Sciatic nerve (tissue), 2 donors: ENCODE data around the gene LCN10. TPM values are rescaled to one million over a fixed set of nuclear protein-coding genes. Genes with fewer than 3 reads are reported as not detected.

Experiments used
- ATAC-seq: fragments of 200-7000 bp; cut with Tn5 transposase; one replicate; pipeline ENCODE4 v1.9.1; 2020; ENCODE audit warnings: mild to moderate bottlenecking, moderate library complexity
- DNase-seq: peaks from one replicate; pipeline ENCODE4 v3.0.0-alpha.2; 2020; ENCODE audit warnings: low spot score
- intact Hi-C: fragments of 100-400 bp; cut with DNase I; formaldehyde crosslinking; loops from one replicate; pipeline ENCODE4 v1.14.2; 2022
- microRNA-seq: library from miRNA; unstranded; fragments of <30 nt; microRNA quantifications from one replicate; pipeline ENCODE4 v1.2.0, GENCODE V29; 2020
- total RNA-seq: library from RNA; stranded (reverse); fragmentation: NEBNext Ultra II Directional; extraction: Animal tissue kit (Norgen Biotek cat#: 25700); gene quantifications from one replicate; pipeline ENCODE4 v1.2.1, GENCODE V29; 2021
- donor health status: DM: no; HTN: no; CAD: no.
- donor health status: DM: no; HTN: no; CAD: no.

Gene LCN10
- total RNA-seq, 1 donor from 2014 or later = 5.5 TPM

DNA sequence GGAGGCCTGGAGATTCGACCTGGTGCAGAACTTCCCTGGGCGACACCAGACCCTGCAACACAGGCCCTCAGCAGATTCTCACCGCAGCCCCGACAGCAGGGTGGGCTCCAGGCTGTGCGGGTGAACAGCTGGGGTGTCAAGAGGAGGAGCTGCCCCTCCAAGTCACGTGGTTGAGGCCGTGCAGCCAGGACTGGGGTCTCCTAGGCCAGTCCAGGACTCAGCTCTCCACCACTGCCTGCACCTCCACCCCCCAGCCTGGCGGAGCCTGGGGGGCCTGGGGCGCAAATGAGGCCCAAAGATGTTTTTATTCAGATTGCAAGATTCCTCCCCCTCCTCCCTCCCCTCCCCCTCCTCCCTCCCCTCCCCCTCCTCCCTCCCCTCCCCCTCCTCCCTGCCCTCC is 46.2 kb downstream of the LCN10 start:
- intact Hi-C loops = no loop called here
- no peak for DNase-seq
- no peak for ATAC-seq

DNA sequence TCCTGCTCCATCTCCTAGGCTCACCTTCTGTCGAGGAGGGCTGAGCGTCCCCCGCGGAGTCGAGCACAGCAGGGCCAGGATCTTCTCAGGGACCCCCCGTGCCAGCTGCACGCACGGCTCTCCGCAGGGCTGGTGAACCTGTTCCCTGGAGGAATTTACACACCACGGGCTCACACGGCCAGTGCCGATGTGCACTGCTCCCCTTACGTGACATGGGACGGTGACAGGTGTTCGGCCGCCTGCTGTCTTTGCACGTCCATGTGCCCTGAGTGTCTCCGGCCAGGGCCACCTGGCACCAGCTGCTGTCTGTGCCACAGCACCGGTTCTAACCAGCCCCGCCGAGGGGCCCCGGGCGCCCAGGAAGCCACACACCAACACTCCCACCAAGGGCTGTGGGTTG is 46.8 kb downstream of the LCN10 start:
- intact Hi-C loops = no loop called here
- ATAC-seq (no peak), DNase-seq (no peak)

DNA sequence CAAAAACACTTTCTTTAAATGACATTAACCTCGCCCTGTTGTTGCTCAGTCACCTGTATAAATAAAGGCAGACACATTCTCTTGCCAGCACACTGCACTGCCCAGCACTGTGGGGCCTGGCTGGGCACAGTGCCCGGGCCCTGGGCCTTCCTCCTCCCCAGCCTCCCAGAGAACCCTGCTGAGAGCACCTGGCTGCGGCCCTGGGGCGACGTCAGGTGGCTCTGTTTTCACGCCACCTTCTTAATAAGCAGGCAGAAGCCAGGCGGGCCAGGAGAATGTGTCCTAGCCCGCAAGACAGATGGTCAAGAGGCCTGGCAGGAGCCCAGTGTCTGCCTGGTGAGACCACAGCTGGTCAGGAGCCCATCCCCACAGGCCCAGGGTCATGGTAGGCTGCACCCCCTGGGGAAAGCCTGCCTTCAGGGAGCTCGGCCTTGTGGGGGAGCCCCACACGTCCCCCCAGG is 47.3 kb downstream of the LCN10 start:
- ATAC-seq (no peak), DNase-seq (no peak)
- intact Hi-C loops = no loop called here

- DNase-seq (no peak), ATAC-seq (no peak)
- intact Hi-C loops = no loop called here
Observed at GRCh38 chr9:136694872-136695247, 47.9 kb downstream of the LCN10 start.

GRCh38 chr9:136694163-136694871 is 48.4 kb downstream of the LCN10 start:
- intact Hi-C loops = no loop called here
- peak; percentile 81 for DNase-seq
- peak; percentile 67 for ATAC-seq

DNA sequence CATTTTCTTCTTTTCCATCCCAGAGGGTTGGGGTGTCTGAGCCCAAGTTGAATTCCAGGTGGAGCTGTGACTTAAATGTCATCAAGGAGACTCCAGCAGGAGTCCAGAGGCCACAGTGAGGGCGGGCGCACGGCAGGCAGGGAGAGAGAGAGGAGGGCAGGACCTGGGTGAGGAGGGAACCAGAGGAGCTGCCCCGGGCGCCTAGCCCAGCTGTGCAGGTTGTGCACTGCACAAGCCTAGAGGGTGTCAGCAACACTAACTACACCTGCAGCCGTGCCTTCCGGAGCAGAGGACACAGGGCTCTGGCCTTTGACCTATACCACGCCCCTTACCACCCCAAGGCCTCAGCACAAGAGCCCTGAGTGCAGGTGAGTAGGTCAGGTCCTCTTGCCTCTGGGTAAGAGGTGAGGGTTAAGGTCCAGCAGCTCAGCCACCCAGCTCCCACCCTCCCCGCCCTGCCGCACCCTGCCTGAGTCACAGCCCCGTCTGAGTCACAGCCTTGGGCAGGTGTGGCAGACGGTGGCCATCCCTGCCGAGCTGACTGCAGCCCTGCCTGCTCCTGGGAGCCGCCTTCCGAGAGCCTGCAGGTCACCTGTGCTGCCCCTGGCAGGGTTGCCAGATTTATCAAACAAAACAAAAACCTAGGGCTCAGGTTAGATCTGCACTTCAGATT is 49.1 kb downstream of the LCN10 start:
- DNase-seq = no peak
- ATAC-seq = no peak
- intact Hi-C loops = no loop called here

GRCh38 chr9:136693135-136693489 is 49.6 kb downstream of the LCN10 start:
- intact Hi-C loops = no loop called here
- ATAC-seq = no peak
- DNase-seq = no peak

DNA sequence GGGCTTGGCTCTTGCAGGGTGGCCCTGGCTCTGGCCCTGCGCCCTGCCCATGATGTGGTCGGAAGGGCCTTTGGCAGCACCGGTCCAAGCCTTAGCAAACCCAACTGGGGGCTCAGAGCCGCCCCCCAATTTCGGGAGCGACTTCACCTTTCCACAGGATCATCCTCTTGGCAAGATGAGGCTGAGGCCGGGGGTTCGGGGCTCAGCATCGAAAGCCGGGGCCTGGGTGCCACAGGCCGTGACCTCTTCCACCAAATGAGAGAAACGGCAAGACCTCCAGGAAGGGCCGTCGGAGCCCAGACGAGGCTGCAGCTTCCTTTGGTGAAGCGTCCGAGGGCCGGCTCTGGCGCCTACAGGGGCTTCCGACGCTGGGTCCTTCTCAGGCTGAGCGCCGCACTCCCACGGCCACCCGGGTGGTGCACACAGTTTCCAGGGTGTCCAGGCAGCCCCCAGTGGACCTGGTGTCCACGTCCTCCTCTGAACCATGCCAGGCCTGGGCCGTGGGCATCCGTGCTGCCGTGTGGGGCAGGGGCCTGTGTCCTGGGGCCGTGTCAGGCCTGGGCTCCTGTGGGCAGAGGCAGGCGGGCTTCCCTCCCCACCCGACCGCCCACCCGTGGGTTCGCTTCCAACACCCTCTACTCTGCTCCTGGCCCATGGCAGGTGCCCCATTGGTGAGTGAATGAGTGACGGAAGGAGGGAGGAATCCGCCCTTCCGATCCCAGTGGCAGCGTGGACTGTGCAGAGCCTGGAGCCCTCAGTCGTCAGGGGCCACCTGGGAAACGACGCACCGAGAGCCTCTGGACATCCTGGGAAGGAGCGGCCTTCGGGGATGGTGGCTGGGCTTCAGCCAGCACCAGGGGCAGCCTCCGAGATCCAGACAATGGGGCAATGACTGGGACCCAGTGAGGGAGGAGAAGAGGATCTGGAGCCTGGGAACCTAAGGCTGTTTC is 50.3 kb downstream of the LCN10 start:
- DNase-seq (no peak), ATAC-seq (no peak)
- intact Hi-C loops = no loop called here

GRCh38 chr9:136691316-136692184 is 51.2 kb downstream of the LCN10 start:
- DNase-seq = no peak
- no peak for ATAC-seq
- intact Hi-C loops = no loop called here

DNA sequence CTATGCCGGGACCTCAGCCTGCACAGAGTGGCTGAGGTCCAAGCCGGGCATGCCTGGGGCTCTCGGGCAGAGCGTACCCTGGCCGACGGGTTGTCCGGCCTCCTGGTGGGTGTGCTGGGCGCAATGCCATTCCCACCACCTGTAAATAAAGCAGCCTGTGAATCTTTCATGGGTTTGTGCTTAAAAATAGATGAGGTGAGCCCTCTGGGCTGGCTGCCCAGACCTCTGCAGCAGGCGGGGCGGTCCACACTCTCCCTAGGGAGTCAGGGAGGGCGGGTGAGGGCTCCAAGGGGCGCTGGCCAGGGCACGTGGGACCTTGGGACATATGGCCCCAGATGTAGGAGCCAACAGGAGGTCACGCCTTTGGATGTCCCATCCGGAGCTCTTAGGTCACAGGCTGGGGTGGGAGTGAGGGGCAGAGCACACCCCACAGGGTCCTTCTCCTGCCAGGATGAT is 51.9 kb downstream of the LCN10 start:
- no peak for ATAC-seq
- DNase-seq = no peak
- intact Hi-C loops = no loop called here

DNA sequence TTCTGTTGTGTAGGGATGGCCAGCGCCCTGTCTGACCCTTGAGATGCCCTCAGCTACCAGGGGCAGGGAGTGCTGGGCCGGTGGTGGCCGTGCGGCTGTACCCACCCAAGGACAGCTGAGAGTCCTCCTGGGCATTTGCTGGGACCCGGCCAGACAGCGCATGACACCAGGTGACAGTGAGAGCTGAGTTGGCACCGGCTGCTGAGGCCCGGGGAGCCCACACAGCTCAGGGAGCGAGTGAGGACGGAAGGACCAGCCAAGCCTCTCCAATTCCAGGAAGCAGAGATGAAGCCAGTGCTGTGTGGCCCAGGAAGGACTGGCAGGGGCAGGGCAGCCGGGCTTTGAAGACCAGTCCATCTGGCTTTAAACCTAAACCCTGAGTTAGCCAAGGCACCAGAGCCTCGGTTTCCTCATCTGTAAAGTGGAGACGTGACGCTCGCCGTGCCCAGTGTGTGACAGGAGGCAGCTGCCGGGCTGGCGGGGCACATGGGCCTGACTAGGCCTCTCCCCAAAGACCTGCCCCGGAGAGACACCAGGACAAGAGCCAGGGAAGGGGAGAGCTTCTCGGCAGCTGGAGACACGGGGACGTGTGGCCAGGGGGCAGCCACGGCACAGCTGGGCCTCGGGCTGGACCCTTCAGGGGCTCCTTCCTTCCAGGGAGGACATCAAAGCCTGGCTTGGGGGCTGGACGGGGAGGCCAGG is 52.5 kb downstream of the LCN10 start:
- DNase-seq (no peak), ATAC-seq (no peak)
- intact Hi-C loops = no loop called here

DNA sequence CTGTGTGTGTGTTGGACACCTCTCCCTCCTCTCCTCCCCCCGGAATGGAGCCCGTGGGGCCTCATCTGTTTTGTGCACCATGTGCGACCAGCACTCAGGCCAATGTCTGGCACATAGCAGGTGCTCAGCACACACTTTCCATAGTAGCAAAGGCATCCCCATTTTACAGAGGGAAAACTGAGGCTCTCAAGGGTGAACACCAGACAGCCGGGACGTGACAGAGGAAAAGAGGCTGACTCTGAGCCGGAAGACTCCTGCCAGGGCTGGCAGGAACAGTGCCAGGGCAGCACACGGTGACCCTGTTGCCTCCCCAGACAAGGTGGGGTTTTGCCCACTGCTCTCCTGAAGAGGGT is 53.7 kb downstream of the LCN10 start:
- intact Hi-C loops = no loop called here
- ATAC-seq (no peak), DNase-seq (no peak)

GRCh38 chr9:136688274-136689107 is 54.2 kb downstream of the LCN10 start:
- intact Hi-C loops = no loop called here
- DNase-seq (no peak), ATAC-seq (no peak)

Small RNAs within 50 kb of the gene (microRNA-seq; reads per million reads assigned to microRNA genes)
- gene MIR6722 = not detected

Other genes starting within 250 kb of the LCN10 start
- gene NOTCH1, start 196.9 kb downstream of the LCN10 start, total RNA-seq = 84.2 TPM
- 242 TPM for gene EGFL7, start 80.0 kb downstream of the LCN10 start, total RNA-seq
- 33.9 TPM for gene AGPAT2, start 55.5 kb downstream of the LCN10 start, total RNA-seq
- 11.6 TPM for gene DIPK1B, start 30.4 kb downstream of the LCN10 start, total RNA-seq
- 7.0 TPM for gene LCN6, start 5.6 kb upstream of the LCN10 start, total RNA-seq
- not detected for gene LCN8, start 15.3 kb upstream of the LCN10 start, total RNA-seq
- not detected for gene LCN15, start 21.6 kb upstream of the LCN10 start, total RNA-seq
- gene TMEM141, start 48.4 kb upstream of the LCN10 start, total RNA-seq = 37.8 TPM
- gene CCDC183, start 53.4 kb upstream of the LCN10 start, total RNA-seq = 2.5 TPM
- 46.9 TPM for gene RABL6, start 65.0 kb upstream of the LCN10 start, total RNA-seq
- gene AJM1, start 99.5 kb upstream of the LCN10 start, total RNA-seq = 3.1 TPM
- 76.4 TPM for gene PHPT1, start 106.5 kb upstream of the LCN10 start, total RNA-seq
- 3.0 TPM for gene MAMDC4, start 109.4 kb upstream of the LCN10 start, total RNA-seq
- gene EDF1, start 123.4 kb upstream of the LCN10 start, total RNA-seq = 201 TPM
- 17.0 TPM for gene TRAF2, start 143.6 kb upstream of the LCN10 start, total RNA-seq
- 59.9 TPM for gene FBXW5, start 201.8 kb upstream of the LCN10 start, total RNA-seq
- gene C8G, start 202.3 kb upstream of the LCN10 start, total RNA-seq = not detected
- gene LCN12, start 209.3 kb upstream of the LCN10 start, total RNA-seq = 8.6 TPM
- 1,668 TPM for gene PTGDS, start 234.6 kb upstream of the LCN10 start, total RNA-seq
- gene LCNL1, start 240.1 kb upstream of the LCN10 start, total RNA-seq = 4.1 TPM
- gene PAXX, start 249.5 kb upstream of the LCN10 start, total RNA-seq = 46.6 TPM